ENCODE data around the gene PSMB1.
"Not testable (repeated sequence)": the region's sequence is repeated elsewhere in the genome, so short reads cannot be mapped to it uniquely, and the experiment has no call there.

The PSMB1 gene

GRCh38 chr6:170533792-170534191 lies 19.3 kb downstream of the PSMB1 start:
- TF ChIP-seq ZFX (IDR thresholded peaks at IDR 0.05) (no peak), CTCF (conservative IDR thresholded peaks at IDR 0.05) (no peak)
- H3K27ac ChIP-seq, result no peak overlapping the region

- TF ChIP-seq ZFX (IDR thresholded peaks at IDR 0.05) (no peak), CTCF (conservative IDR thresholded peaks at IDR 0.05) (no peak)
- H3K27ac ChIP-seq, result no peak overlapping the region
Observed at GRCh38 chr6:170532867-170533488, 20.1 kb downstream of the PSMB1 start.

GRCh38 chr6:170529839-170530469 lies 23.2 kb downstream of the PSMB1 start:
- TF ChIP-seq ZFX (IDR thresholded peaks at IDR 0.05), result no peak
- peak; percentile 90 for TF ChIP-seq CTCF (conservative IDR thresholded peaks at IDR 0.05)
- no peak overlapping the region for H3K27ac ChIP-seq

GRCh38 chr6:170527995-170528394 lies 25.1 kb downstream of the PSMB1 start:
- H3K27ac ChIP-seq, result not testable (repeated sequence)

- no peak overlapping the region for H3K27ac ChIP-seq
- TF ChIP-seq ZFX (IDR thresholded peaks at IDR 0.05) (no peak), CTCF (conservative IDR thresholded peaks at IDR 0.05) (no peak)
Observed at GRCh38 chr6:170525795-170526194, 27.3 kb downstream of the PSMB1 start.

GRCh38 chr6:170524172-170524502 lies 29.0 kb downstream of the PSMB1 start:
- H3K27ac ChIP-seq, result no peak overlapping the region
- no peak for TF ChIP-seq CTCF (conservative IDR thresholded peaks at IDR 0.05)
- no peak for TF ChIP-seq ZFX (IDR thresholded peaks at IDR 0.05)

- TF ChIP-seq ZFX (IDR thresholded peaks at IDR 0.05) (no peak), CTCF (conservative IDR thresholded peaks at IDR 0.05) (no peak)
- H3K27ac ChIP-seq, result no peak overlapping the region
Observed at GRCh38 chr6:170523256-170524171, 29.6 kb downstream of the PSMB1 start.

Data from C4-2B (cell line).